WTC11 (cell line): Measurements from ENCODE around the gene FANCM. TPM values are rescaled to one million over a fixed set of nuclear protein-coding genes. Genes with fewer than 3 reads are reported as not detected.
"Not testable (repeated sequence)": the region's sequence is repeated elsewhere in the genome, so short reads cannot be mapped to it uniquely, and the experiment has no call there.

Experiments used
- ATAC-seq: fragments of 200-7000 bp; cut with Tn5 transposase; 2 replicates; pipeline ENCODE4 v1.10.0; 2021; ENCODE audit warnings: mild to moderate bottlenecking, moderate library complexity
- CTCF ChIA-PET: fragments of 300-600 bp; sonication (Branson Sonifier 250); formaldehyde crosslinking; loops from one replicate; lab custom pipeline; 2021; ENCODE audit warnings: antibody characterized with exemption; lab: Charles Lee
- POLR2A ChIA-PET: fragments of 350-600 bp; sonication (Branson Sonifier 250); formaldehyde crosslinking; loops from one replicate; lab custom pipeline; 2021; ENCODE audit warnings: antibody characterized with exemption; lab: Charles Lee
- DNase-seq: peaks from one replicate; pipeline ENCODE4 v3.0.0; 2021; ENCODE audit warnings: low spot score
- H3K27ac Mint-ChIP-seq: 2 replicates; pipeline ENCODE4 v1.8.0; 2021; ENCODE audit warnings: mixed read lengths
- H3K27me3 Mint-ChIP-seq: 2 replicates; pipeline ENCODE4 v1.8.0; 2021; ENCODE audit warnings: low read depth, mild to moderate bottlenecking, moderate library complexity, mixed read lengths
- H3K36me3 Mint-ChIP-seq: 2 replicates; pipeline ENCODE4 v1.8.0; 2021; ENCODE audit warnings: mixed read lengths
- H3K4me1 Mint-ChIP-seq: 2 replicates; pipeline ENCODE4 v1.8.0; 2022; ENCODE audit warnings: mixed read lengths
- H3K4me3 Mint-ChIP-seq: 2 replicates; pipeline ENCODE4 v1.8.0; 2021; ENCODE audit warnings: mild to moderate bottlenecking, moderate library complexity, mixed read lengths
- H3K9me3 Mint-ChIP-seq: 2 replicates; pipeline ENCODE4 v1.8.0; 2021; ENCODE audit warnings: mixed read lengths
- FOXK1 ChIP-seq: sonication (generic); formaldehyde crosslinking; IDR thresholded peaks from 2 replicates; pipeline ENCODE4 v1.8.0; 2022; ENCODE audit warnings: mild to moderate bottlenecking, moderate library complexity, missing genetic modification reagents
- FOXP1 ChIP-seq: sonication (generic); formaldehyde crosslinking; IDR thresholded peaks from 2 replicates; pipeline ENCODE4 v1.8.0; 2022; ENCODE audit warnings: missing genetic modification reagents, mild to moderate bottlenecking, moderate library complexity, borderline replicate concordance
- HMGA2 ChIP-seq: fragments of 250-450 bp; sonication (Bioruptor Pico); IDR thresholded peaks from 2 replicates; pipeline ENCODE4 v1.4.0; 2021; ENCODE audit warnings: mild to moderate bottlenecking, moderate library complexity
- JUN ChIP-seq: sonication (generic); formaldehyde crosslinking; IDR thresholded peaks from 2 replicates; pipeline ENCODE4 v1.8.0; 2023; ENCODE audit warnings: mild to moderate bottlenecking, missing genetic modification reagents
- MYBL2 ChIP-seq: sonication (generic); formaldehyde crosslinking; IDR thresholded peaks from 2 replicates; pipeline ENCODE4 v1.8.1; 2023; ENCODE audit warnings: mild to moderate bottlenecking, moderate library complexity, missing genetic modification reagents
- NFATC4 ChIP-seq: fragments of 250-450 bp; sonication (Bioruptor Pico); IDR thresholded peaks from 2 replicates; pipeline ENCODE4 v1.9.0; 2021; ENCODE audit warnings: mild to moderate bottlenecking
- SOX15 ChIP-seq: fragments of 250-450 bp; sonication (Bioruptor Pico); IDR thresholded peaks from 2 replicates; pipeline ENCODE4 v1.9.0; 2021; ENCODE audit warnings: mild to moderate bottlenecking
- SP1 ChIP-seq: sonication (generic); formaldehyde crosslinking; conservative IDR thresholded peaks from 2 replicates; pipeline ENCODE4 v1.8.1; 2022; ENCODE audit warnings: missing genetic modification reagents
- TP53 ChIP-seq: sonication (generic); formaldehyde crosslinking; IDR thresholded peaks from 2 replicates; pipeline ENCODE4 v1.8.1; 2023; ENCODE audit warnings: mild to moderate bottlenecking, missing genetic modification reagents
- ZNF317 ChIP-seq: sonication (generic); formaldehyde crosslinking; IDR thresholded peaks from 2 replicates; pipeline ENCODE4 v1.8.1; 2023; ENCODE audit warnings: low read depth, mild to moderate bottlenecking, moderate library complexity, missing genetic modification reagents, borderline replicate concordance
- total RNA-seq: library from RNA; stranded (reverse); gene quantifications from 3 replicates; pipeline ENCODE4 v1.2.3, GENCODE V29; 2021
- TF ChIP-seq, protein P1 (sequence below): fragments of 250-450 bp; sonication (Bioruptor Pico); IDR thresholded peaks from 2 replicates; pipeline ENCODE4 v1.9.0; 2021; ENCODE audit warnings: mild to moderate bottlenecking
- TF ChIP-seq, protein P2 (sequence below): sonication (generic); formaldehyde crosslinking; IDR thresholded peaks from 2 replicates; pipeline ENCODE4 v1.8.0; 2022; ENCODE audit warnings: mild to moderate bottlenecking, missing genetic modification reagents
- TF ChIP-seq, protein P3 (sequence below): sonication (generic); formaldehyde crosslinking; IDR thresholded peaks from 2 replicates; pipeline ENCODE4 v1.8.0; 2023; ENCODE audit warnings: missing genetic modification reagents

FANCM gene
- total RNA-seq, 1 experiment from 2014 or later: 12.9 TPM

DNA sequence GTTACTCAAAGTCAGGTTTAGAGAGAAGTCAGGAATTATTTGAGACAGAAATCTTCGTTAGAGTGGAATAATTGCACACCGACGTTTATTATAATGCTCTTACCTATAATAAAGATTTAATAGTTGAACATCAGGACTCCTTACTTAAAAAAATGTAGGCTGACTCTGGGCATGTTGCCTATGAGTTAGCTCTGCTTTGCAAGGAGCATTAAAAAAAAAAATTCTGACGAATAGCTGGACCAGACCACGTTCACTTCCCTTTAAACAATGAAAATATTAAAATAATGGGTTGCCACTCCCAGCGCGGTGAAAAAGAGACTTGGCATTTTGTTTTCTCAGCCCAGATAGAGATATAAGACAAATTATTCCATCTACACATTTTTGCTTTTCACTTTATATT lies 574 bp upstream of the FANCM start (continued):
- TF ChIP-seq MYBL2 (CRISPR knock-in tag): no peak
- no peak for TF ChIP-seq TP53 (CRISPR knock-in tag)
- no peak for TF ChIP-seq JUN

DNA sequence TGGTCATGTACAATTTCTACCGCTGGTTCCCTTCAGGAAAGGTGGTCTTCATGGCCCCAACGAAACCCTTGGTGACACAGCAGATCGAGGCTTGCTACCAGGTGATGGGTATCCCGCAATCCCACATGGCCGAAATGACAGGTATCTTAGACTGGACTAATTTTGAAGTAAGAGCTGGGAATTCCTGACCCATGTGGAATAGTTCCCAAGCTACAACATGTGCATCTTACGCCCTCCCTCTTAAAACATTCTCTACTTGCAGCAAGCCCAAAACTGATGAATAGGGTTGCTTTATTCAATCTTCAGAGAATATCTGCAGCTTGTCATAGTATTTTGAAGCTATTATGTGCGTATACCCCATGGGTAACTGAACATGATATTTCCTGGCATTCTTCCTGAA lies 669 bp downstream of the FANCM start:
- no peaks in the 10 kb centered on the region for H3K9me3 Mint-ChIP-seq
- peaks cover 18% of the 10 kb centered on the region for H3K4me1 Mint-ChIP-seq
- POLR2A ChIA-PET: interaction anchor here (0.7 kb wide), 1 partner anchor 175 kb away, joined by 3 read pairs; the partner anchor contains the start of genes KLHL28 and TOGARAM1
- TF ChIP-seq SOX15 (CRISPR knock-in tag) (no peak), FOXP1 (no peak), SP1 (no peak), TP53 (CRISPR knock-in tag) (no peak)
- peaks cover 3% of the 10 kb centered on the region for H3K36me3 Mint-ChIP-seq
- CTCF ChIA-PET: interaction anchor here (0.6 to 1.0 kb wide), 4 partner anchors 116 to 223 kb away, joined by 3 to 4 read pairs (median 4); partner anchors contain the start of gene MIS18BP1
- peak overlapping the region; percentile 99 for H3K4me3 Mint-ChIP-seq
- no peaks in the 10 kb centered on the region for H3K27me3 Mint-ChIP-seq
- DNase-seq (no peak), ATAC-seq (no peak)
- peak overlapping the region; percentile 93 for H3K27ac Mint-ChIP-seq

DNA sequence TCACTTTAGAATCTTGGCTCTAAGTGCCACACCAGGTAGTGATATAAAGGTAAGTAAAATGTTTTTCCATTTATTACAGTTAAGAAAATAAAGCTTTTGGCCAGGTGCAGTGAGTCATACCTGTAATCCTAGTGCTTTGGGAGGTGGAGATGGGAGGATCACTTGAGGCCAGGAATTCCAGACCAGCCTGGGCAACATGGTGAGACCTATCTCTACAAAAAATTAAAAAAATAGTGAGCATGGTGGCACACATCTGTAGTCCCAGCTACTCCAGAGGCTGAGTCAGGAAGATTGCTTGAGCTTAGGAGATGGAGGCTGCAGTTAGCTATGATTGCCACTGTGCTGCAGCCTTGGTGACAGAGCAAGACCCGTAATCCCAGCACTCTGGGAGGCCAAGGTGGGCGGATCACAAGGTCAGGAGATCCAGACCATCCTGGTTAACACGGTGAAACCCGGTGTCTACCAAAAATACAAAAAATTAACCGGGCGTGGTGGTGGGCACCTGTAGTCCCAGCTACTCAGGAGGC lies 5.0 kb downstream of the FANCM start:
- ChIA-PET CTCF (interaction anchor here (1.1 kb wide), 1 partner anchor 46 kb away, joined by 3 read pairs; no protein-coding TSS in a partner anchor), POLR2A (no interaction called here)
- peaks cover 13% of the 10 kb centered on the region for H3K36me3 Mint-ChIP-seq
- no peak for TF ChIP-seq FOXK1 (CRISPR knock-in tag)
- ATAC-seq: peak; percentile 60
- no peaks in the 10 kb centered on the region for H3K27me3 Mint-ChIP-seq
- H3K27ac Mint-ChIP-seq: no peak overlapping the region
- no peak for DNase-seq
- H3K4me3 Mint-ChIP-seq: no peak overlapping the region
- no peaks in the 10 kb centered on the region for H3K9me3 Mint-ChIP-seq
- H3K4me1 Mint-ChIP-seq: peaks cover 12% of the 10 kb centered on the region

DNA sequence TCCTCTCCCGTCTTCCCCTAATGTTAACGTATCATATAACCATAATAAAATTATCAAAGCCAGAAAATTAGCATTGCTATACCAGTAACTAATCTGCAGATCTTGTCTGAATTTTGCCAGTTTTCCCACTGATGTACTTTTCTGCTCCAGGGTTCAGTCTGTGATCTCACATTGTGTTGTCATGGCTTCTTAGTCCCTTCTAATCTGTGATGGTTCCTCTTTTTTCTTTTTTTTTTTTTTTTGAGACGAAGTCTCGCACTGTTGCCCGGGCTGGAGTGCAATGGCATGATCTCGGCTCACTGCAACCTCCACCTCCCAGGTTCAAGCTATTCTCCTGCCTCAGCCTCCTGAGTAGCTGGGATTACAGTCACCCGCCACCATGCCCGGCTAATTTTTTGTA lies 6.4 kb downstream of the FANCM start:
- ATAC-seq, H3K4me3 Mint-ChIP-seq, H3K9me3 Mint-ChIP-seq, POLR2A ChIA-PET, DNase-seq, H3K27ac Mint-ChIP-seq, H3K27me3 Mint-ChIP-seq: not testable (repeated sequence)
- peaks cover 11% of the 10 kb centered on the region for H3K4me1 Mint-ChIP-seq
- peaks cover 19% of the 10 kb centered on the region for H3K36me3 Mint-ChIP-seq
- CTCF ChIA-PET: interaction anchor here (0.7 kb wide), 1 partner anchor 15 kb away, joined by 4 read pairs; no protein-coding TSS in a partner anchor

DNA sequence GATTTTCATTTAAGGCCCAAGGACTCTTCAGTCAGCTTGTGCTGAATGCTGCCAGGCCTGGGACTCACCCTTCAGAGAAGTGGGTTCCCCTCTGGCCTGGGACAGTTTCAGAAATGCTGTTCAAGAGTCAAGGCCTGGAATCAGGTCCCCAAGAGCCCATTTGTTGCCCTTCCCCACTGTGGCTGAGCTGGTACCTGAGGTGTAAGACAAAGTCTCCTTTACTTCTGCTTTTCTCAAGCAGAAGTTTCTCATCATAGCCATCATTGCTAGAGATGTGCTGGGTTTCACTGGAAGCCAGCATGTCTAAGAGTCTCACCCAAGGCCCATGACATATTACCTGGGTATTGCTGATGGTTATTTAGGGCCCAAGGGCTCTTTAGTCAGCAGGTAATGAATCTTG lies 8.9 kb downstream of the FANCM start:
- H3K27me3 Mint-ChIP-seq: no peaks in the 10 kb centered on the region
- H3K4me3 Mint-ChIP-seq: no peak overlapping the region
- H3K27ac Mint-ChIP-seq: peak overlapping the region; percentile 45; the same call in 1 of the 2 replicates
- TF ChIP-seq, protein P1, sequence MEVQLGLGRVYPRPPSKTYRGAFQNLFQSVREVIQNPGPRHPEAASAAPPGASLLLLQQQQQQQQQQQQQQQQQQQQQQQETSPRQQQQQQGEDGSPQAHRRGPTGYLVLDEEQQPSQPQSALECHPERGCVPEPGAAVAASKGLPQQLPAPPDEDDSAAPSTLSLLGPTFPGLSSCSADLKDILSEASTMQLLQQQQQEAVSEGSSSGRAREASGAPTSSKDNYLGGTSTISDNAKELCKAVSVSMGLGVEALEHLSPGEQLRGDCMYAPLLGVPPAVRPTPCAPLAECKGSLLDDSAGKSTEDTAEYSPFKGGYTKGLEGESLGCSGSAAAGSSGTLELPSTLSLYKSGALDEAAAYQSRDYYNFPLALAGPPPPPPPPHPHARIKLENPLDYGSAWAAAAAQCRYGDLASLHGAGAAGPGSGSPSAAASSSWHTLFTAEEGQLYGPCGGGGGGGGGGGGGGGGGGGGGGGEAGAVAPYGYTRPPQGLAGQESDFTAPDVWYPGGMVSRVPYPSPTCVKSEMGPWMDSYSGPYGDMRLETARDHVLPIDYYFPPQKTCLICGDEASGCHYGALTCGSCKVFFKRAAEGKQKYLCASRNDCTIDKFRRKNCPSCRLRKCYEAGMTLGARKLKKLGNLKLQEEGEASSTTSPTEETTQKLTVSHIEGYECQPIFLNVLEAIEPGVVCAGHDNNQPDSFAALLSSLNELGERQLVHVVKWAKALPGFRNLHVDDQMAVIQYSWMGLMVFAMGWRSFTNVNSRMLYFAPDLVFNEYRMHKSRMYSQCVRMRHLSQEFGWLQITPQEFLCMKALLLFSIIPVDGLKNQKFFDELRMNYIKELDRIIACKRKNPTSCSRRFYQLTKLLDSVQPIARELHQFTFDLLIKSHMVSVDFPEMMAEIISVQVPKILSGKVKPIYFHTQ: no peak
- TF ChIP-seq NFATC4 (CRISPR knock-in tag): no peak
- TF ChIP-seq, protein P2, sequence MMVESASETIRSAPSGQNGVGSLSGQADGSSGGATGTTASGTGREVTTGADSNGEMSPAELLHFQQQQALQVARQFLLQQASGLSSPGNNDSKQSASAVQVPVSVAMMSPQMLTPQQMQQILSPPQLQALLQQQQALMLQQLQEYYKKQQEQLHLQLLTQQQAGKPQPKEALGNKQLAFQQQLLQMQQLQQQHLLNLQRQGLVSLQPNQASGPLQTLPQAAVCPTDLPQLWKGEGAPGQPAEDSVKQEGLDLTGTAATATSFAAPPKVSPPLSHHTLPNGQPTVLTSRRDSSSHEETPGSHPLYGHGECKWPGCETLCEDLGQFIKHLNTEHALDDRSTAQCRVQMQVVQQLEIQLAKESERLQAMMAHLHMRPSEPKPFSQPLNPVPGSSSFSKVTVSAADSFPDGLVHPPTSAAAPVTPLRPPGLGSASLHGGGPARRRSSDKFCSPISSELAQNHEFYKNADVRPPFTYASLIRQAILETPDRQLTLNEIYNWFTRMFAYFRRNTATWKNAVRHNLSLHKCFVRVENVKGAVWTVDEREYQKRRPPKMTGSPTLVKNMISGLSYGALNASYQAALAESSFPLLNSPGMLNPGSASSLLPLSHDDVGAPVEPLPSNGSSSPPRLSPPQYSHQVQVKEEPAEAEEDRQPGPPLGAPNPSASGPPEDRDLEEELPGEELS (CRISPR knock-in tag): no peak
- no peak for TF ChIP-seq HMGA2 (CRISPR knock-in tag)
- no peak for TF ChIP-seq ZNF317
- TF ChIP-seq, protein P3, sequence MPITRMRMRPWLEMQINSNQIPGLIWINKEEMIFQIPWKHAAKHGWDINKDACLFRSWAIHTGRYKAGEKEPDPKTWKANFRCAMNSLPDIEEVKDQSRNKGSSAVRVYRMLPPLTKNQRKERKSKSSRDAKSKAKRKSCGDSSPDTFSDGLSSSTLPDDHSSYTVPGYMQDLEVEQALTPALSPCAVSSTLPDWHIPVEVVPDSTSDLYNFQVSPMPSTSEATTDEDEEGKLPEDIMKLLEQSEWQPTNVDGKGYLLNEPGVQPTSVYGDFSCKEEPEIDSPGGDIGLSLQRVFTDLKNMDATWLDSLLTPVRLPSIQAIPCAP (CRISPR knock-in tag): no peak
- TF ChIP-seq SOX15 (CRISPR knock-in tag): no peak
- ChIA-PET CTCF (no interaction called here), POLR2A (no interaction called here)
- ATAC-seq (no peak), DNase-seq (no peak)
- 0 out of 2 replicates have a peak, but pooled peaks cover under 1% of the 10 kb centered on the region for H3K4me1 Mint-ChIP-seq
- peaks cover 19% of the 10 kb centered on the region for H3K36me3 Mint-ChIP-seq
- H3K9me3 Mint-ChIP-seq: no peaks in the 10 kb centered on the region
